ENCODE results near the gene GORASP2. TPM values are rescaled to one million over a fixed set of nuclear protein-coding genes. Genes with fewer than 3 reads are reported as not detected.

GORASP2 gene
- polyA plus RNA-seq, 3 donors: 34.5 to 51.2 (median 46.5) TPM

GRCh38 chr2:170943596-170943995, 14.5 kb downstream of the GORASP2 start:
- DNase-seq: no peak
- no peak overlapping the region for H3K9ac ChIP-seq (ENCODE audit: insufficient read depth, low read length, poor library complexity, severe bottlenecking)
- H3K36me3 ChIP-seq (replicated peaks in 1 of 2; ENCODE audit: control insufficient read depth in 1 of 2, insufficient read depth in 2 of 2, low read length in 2 of 2): peaks cover 0 to 6% of the 10 kb centered on the region in 2 donors
- H2AFZ ChIP-seq (ENCODE audit: insufficient read depth, low read depth, low read length, poor library complexity, severe bottlenecking): no peak overlapping the region
- Mint-ChIP-seq H3K36me3 (peaks cover 10 to 12% of the 10 kb centered on the region in 2 donors), H3K4me3 (no peak overlapping the region), H3K9me3 (no peaks in the 10 kb centered on the region), H3K4me1 (peaks cover 16% of the 10 kb centered on the region), H3K27me3 (ENCODE audit: low read depth in 3 of 3) (no peaks in the 10 kb centered on the region), H3K27ac (no peak overlapping the region)
- no peak overlapping the region for H3K27ac ChIP-seq (ENCODE audit: low read depth in 1 of 2, low read length in 2 of 2)
- no peaks in the 10 kb centered on the region for H3K9me3 ChIP-seq (replicated peaks in 1 of 2; ENCODE audit: control insufficient read depth in 1 of 2, insufficient read depth in 1 of 2, low read length in 2 of 2)
- no peaks in the 10 kb centered on the region for H3K4me1 ChIP-seq (ENCODE audit: control insufficient read depth in 1 of 2, insufficient read depth in 2 of 2, low read length in 2 of 2)
- intact Hi-C loops (cut with micrococcal nuclease): no loop called here
- no peak overlapping the region for H3K4me3 ChIP-seq (replicated peaks in 1 of 3; ENCODE audit: low read depth in 2 of 3, low read length in 3 of 3)
- no CpG with 5 or more reads among the region's 6 CpGs for WGBS (ENCODE audit: insufficient coverage)
- peaks cover 78% of the 10 kb centered on the region for H4K20me1 ChIP-seq (ENCODE audit: insufficient read depth, low read length)
- H3K27me3 ChIP-seq (ENCODE audit: control insufficient read depth in 2 of 2, insufficient read depth in 2 of 2, low read length in 2 of 2): no peaks in the 10 kb centered on the region
- no peak overlapping the region for H3K4me2 ChIP-seq (replicated peaks; ENCODE audit: extremely low read depth, low read length, poor library complexity, severe bottlenecking)
- H3K79me2 ChIP-seq (ENCODE audit: insufficient read depth, low read length): peaks cover 98% of the 10 kb centered on the region
- no peak for TF ChIP-seq CTCF (IDR thresholded peaks at IDR 0.05)

GRCh38 chr2:170944545-170944944, 15.5 kb downstream of the GORASP2 start:
- DNase-seq: no peak
- peaks cover 13% of the 10 kb centered on the region for H3K4me1 Mint-ChIP-seq
- H3K27ac Mint-ChIP-seq: peak overlapping the region in 1 of 7 donors; percentile 69
- Histone ChIP-seq H3K9ac (ENCODE audit: insufficient read depth, low read length, poor library complexity, severe bottlenecking) (no peak overlapping the region), H3K27ac (ENCODE audit: low read depth in 1 of 2, low read length in 2 of 2) (no peak overlapping the region), H2AFZ (ENCODE audit: insufficient read depth, low read depth, low read length, poor library complexity, severe bottlenecking) (no peak overlapping the region), H3K9me3 (replicated peaks in 1 of 2; ENCODE audit: control insufficient read depth in 1 of 2, insufficient read depth in 1 of 2, low read length in 2 of 2) (no peaks in the 10 kb centered on the region), H3K4me3 (replicated peaks in 1 of 3; ENCODE audit: low read depth in 2 of 3, low read length in 3 of 3) (no peak overlapping the region), H3K4me2 (replicated peaks; ENCODE audit: extremely low read depth, low read length, poor library complexity, severe bottlenecking) (no peak overlapping the region), H3K4me1 (ENCODE audit: control insufficient read depth in 1 of 2, insufficient read depth in 2 of 2, low read length in 2 of 2) (no peaks in the 10 kb centered on the region), H3K79me2 (ENCODE audit: insufficient read depth, low read length) (peaks cover 98% of the 10 kb centered on the region), H3K36me3 (replicated peaks in 1 of 2; ENCODE audit: control insufficient read depth in 1 of 2, insufficient read depth in 2 of 2, low read length in 2 of 2) (peaks cover 3 to 9% of the 10 kb centered on the region in 2 donors), H3K27me3 (ENCODE audit: control insufficient read depth in 2 of 2, insufficient read depth in 2 of 2, low read length in 2 of 2) (no peaks in the 10 kb centered on the region), H4K20me1 (ENCODE audit: insufficient read depth, low read length) (peaks cover 69% of the 10 kb centered on the region)
- H3K9me3 Mint-ChIP-seq: no peaks in the 10 kb centered on the region
- no peak for TF ChIP-seq CTCF (IDR thresholded peaks at IDR 0.05)
- no CpG with 5 or more reads among the region's 1 CpG for WGBS (ENCODE audit: insufficient coverage)
- no peak overlapping the region for H3K4me3 Mint-ChIP-seq
- peaks cover 0 to 1% (median 0%) of the 10 kb centered on the region in 3 donors for H3K27me3 Mint-ChIP-seq (ENCODE audit: low read depth in 3 of 3)
- peaks cover 12 to 14% of the 10 kb centered on the region in 2 donors for H3K36me3 Mint-ChIP-seq
- intact Hi-C loops (cut with micrococcal nuclease): no loop called here

Data from CD14-positive monocyte (primary cell).